GM12892 (cell line): ENCODE data around the gene ATP13A2.

Experiments used
- POLR2A ChIP-seq: IDR thresholded peaks from 2 replicates; pipeline ENCODE4 v1.6.1; 2011; ENCODE audit warnings: low read depth, low read length, control low read depth
- POLR2AphosphoS5 ChIP-seq: IDR thresholded peaks from 2 replicates; pipeline ENCODE4 v1.6.1; 2011; ENCODE audit warnings: low read depth, low read length, control low read depth
- TAF1 ChIP-seq: IDR thresholded peaks from 2 replicates; pipeline ENCODE4 v1.6.1; 2011; ENCODE audit warnings: low read depth, mild to moderate bottlenecking, control low read depth, low read length, borderline replicate concordance

DNA sequence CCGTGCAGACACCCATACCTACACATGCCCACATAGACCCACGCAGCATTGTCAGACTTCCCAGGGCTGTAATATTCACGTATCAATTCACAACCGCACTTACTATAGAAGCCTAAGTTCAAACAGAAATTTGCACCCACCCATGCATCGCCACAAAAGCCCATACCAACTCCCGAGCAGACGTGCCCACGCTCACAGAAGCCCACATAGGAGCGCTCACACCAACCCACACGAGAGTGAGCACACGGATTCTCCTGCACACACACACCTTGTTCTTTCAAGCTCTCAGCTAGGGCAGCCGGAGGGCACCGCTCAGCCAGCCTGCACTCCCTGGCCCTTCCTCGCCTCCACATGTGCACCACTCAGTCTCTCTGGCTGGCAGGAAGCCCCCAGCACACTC is 35.9 kb downstream of the ATP13A2 start:
- no peak for TF ChIP-seq POLR2A
- TF ChIP-seq POLR2AphosphoS5 = no peak
- TF ChIP-seq TAF1 = no peak
